GM19372 (cell line): Measurements from ENCODE around the gene VPS26C.
"Not testable (repeated sequence)": the region's sequence is repeated elsewhere in the genome, so short reads cannot be mapped to it uniquely, and the experiment has no call there.

Experiments used
- ATAC-seq: cut with Tn5 transposase; IDR thresholded peaks from one replicate; pipeline ENCODE4 v1.9.1; 2021; ENCODE audit warnings: mild to moderate bottlenecking, low read depth, moderate library complexity; ENCODE audit not compliant: unreplicated experiment

Gene VPS26C

GRCh38 chr21:37231671-37232070, 35.5 kb downstream of the VPS26C start:
- no peak for ATAC-seq

- ATAC-seq: no peak
Observed at GRCh38 chr21:37231249-37231645, 35.9 kb downstream of the VPS26C start.

- no peak for ATAC-seq
Observed at GRCh38 chr21:37230632-37231248, 36.4 kb downstream of the VPS26C start.

GRCh38 chr21:37228003-37228400, 39.1 kb downstream of the VPS26C start:
- no peak for ATAC-seq

- no peak for ATAC-seq
Observed at GRCh38 chr21:37227071-37228002, 39.8 kb downstream of the VPS26C start.

- no peak for ATAC-seq
Observed at GRCh38 chr21:37226041-37226920, 40.9 kb downstream of the VPS26C start.

- ATAC-seq: no peak
Observed at GRCh38 chr21:37224861-37225839, 42.0 kb downstream of the VPS26C start.

GRCh38 chr21:37223804-37224345, 43.3 kb downstream of the VPS26C start:
- ATAC-seq: no peak

GRCh38 chr21:37222248-37222647, 44.9 kb downstream of the VPS26C start:
- not testable (repeated sequence) for ATAC-seq

GRCh38 chr21:37220981-37221664, 46.0 kb downstream of the VPS26C start:
- ATAC-seq: peak; percentile 91

- peak; percentile 32 for ATAC-seq
Observed at GRCh38 chr21:37220433-37220980, 46.6 kb downstream of the VPS26C start.

GRCh38 chr21:37219761-37220432, 47.2 kb downstream of the VPS26C start:
- ATAC-seq: no peak

GRCh38 chr21:37214952-37215351, 52.2 kb downstream of the VPS26C start:
- ATAC-seq: no peak

GRCh38 chr21:37210799-37211198, 56.3 kb downstream of the VPS26C start:
- ATAC-seq: no peak

GRCh38 chr21:37210130-37210529, 57.0 kb downstream of the VPS26C start:
- no peak for ATAC-seq

GRCh38 chr21:37208741-37209225, 58.4 kb downstream of the VPS26C start:
- ATAC-seq: peak; percentile 27

- peak; percentile 47 for ATAC-seq
Observed at GRCh38 chr21:37208056-37208721, 58.9 kb downstream of the VPS26C start.
